Pulmonary artery endothelial cell (primary cell): ENCODE data around the gene OPCML. TPM values are rescaled to one million over a fixed set of nuclear protein-coding genes. Genes with fewer than 3 reads are reported as not detected.

Experiments
- DNase-seq: peaks from one replicate; pipeline ENCODE4 v3.0.0-alpha.2; 2011; ENCODE audit warnings: low read depth, low spot score
- total RNA-seq: library from RNA; depleted of rRNA; stranded (reverse); fragments of >200 nt; gene quantifications from 2 replicates; pipeline ENCODE4 v1.2.3, GENCODE V29; 2014

OPCML gene
- total RNA-seq, 1 donor from 2014 or later, result not detected

- no peak for DNase-seq
These were observed 28.5 kb downstream of the OPCML start for GRCh38 chr11:133503776-133504175.

- DNase-seq, result no peak
These were observed 29.1 kb downstream of the OPCML start for GRCh38 chr11:133503236-133503635.

- DNase-seq, result no peak
These were observed 30.4 kb downstream of the OPCML start for GRCh38 chr11:133501643-133502539.

DNA sequence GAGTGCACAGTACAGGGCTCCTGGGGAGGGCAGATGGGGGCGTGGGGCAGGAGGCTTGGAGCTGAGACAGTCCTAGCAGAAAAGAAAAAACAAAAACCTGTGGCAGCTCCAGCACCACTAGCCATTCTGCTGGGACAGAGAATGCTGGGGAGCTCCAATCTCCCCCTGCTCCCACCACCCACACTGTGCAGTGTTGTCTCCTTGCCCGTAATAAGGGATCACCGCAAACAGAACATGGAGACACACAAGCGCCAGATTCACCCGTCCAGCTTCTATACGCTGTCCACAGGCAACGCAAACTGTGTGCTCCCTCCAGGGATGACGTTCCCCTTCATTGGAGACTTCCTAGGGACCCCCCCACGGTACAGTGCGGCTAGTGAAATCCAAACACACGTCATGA is 31.4 kb downstream of the OPCML start:
- DNase-seq, result no peak

DNA sequence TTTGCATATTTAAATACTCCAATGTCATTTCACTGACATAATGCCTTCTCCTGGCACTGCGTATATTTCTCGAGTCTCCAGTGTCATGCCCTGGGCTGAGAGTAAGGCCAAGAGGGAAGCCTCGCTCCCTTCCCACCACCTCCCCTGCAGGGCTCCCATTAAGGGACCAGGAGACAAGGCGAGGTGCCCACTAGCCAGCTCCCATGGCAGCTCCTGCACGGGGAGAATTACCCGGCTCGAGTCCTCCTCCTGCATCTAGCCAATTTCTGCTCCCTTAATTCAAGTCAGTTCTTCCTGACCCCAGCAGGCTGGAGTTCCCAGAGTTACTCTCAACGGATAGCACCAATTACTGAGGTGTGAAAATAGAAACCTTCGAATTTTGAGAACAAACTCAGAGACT is 31.9 kb downstream of the OPCML start:
- DNase-seq, result no peak

GRCh38 chr11:133498969-133499368 is 33.3 kb downstream of the OPCML start:
- DNase-seq, result no peak

DNA sequence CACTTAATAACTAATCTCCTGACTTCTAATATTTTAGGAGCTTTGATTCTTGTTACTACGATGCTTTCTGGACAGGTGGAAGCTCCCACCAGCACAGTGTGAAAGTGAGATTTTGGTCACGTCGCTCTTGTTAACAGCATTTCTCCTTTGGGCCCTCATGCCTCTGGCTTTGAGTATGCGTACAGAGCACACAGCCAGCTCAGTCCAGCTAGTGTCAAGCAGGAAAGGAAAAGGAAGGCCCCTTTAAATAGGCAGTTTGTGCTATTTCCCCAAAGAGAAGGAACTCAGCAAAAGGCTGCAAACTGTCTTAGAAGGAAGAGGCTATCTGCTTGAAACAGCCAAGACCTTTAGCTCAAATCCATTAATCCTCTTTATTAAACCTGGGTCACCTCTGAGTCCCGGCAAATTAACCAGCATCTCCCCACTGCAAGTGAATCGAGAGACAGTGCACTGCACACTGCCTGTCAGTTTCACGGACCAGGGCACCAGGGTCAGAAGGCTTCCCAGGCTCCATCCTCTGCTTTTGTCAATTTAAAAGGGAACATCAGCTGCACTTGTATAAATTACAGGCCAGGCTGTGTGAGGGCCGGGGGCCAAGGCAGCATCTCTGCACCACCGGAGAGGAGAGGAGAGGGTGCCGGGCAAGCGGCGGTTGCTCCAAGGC is 34.7 kb downstream of the OPCML start:
- no peak for DNase-seq

- DNase-seq, result no peak
These were observed 39.4 kb downstream of the OPCML start for GRCh38 chr11:133492895-133493294.

GRCh38 chr11:133491680-133492383 is 40.5 kb downstream of the OPCML start:
- no peak for DNase-seq

DNA sequence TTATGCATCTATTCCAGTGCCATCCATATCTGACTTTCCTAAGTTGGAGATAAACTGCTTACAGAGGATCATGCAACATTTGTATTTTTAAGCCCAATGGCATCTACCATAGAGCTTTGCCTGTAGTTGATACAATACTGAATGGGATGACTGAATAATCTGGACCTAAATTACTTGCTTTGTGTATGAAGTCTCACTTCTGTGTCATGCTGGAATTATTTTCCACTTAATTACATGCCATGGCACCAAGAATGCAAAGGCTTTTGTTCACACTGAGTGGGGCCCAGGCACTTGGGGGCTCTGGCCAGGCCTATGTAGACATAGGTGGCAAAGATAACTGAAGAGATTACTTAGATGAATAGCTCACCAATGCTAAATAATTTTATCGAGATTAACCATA is 51.6 kb downstream of the OPCML start:
- DNase-seq, result no peak

GRCh38 chr11:133479209-133479608 is 53.1 kb downstream of the OPCML start:
- no peak for DNase-seq

GRCh38 chr11:133477251-133477625 is 55.1 kb downstream of the OPCML start:
- no peak for DNase-seq

DNA sequence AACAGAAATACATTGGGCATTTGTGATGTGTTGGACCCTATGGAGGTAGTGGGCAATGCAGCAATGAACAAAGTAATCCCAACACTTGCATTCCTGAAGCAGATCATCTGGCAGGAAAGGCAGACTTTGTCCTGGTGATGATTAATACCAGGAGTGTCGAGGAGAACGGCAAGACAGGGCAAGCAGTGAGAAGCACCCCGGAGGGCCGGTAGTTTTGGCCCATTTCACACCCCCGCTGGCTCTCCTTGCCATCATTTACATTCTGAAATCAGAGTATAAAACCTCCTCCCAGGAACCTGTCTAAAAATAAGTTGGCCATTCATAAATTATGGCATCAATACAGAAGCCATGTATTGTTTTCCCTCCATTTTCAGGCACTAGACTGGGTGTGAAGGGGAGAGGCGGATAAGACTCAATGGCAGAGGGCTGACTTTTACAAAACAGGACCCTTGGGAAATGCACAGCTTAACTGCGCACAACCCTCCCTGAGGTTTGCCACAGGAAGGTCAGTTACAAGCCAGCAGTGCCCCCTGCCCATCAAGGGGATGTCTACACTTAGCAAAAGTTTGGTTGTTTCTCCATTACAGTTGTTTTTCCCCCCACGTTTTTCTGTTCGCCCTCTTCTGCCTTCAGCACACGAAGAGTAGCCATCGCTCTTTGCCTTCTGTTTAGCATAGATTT is 55.6 kb downstream of the OPCML start:
- DNase-seq, result no peak

GRCh38 chr11:133474461-133474860 is 57.8 kb downstream of the OPCML start:
- DNase-seq, result no peak

- no peak for DNase-seq
These were observed 64.6 kb downstream of the OPCML start for GRCh38 chr11:133467686-133468085.

DNA sequence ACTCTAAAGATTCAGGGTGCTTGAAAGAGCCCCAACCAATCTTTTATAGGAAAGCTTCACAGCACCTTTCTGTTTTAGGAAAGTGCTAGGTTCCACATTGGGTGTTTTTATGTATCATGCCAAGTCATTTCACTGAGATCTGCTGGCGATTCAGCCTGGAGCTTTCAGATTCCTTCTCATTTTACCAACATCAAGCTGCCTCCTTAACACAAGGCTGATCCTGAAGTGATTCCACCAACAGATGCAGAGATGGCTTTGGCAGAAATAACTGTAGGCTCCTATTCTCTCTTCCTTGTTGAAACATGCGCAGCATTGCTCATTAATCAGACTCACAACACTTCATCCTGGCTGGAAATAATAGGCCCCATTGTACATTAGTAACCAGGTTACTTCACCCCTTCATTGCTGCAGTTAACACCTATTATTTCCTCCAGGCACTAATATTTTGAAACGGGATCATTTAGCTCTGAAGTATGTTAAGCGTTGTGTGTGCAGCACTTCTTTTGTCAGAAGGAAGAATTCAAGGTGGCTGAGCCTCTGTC is 89.0 kb downstream of the OPCML start:
- no peak for DNase-seq

DNA sequence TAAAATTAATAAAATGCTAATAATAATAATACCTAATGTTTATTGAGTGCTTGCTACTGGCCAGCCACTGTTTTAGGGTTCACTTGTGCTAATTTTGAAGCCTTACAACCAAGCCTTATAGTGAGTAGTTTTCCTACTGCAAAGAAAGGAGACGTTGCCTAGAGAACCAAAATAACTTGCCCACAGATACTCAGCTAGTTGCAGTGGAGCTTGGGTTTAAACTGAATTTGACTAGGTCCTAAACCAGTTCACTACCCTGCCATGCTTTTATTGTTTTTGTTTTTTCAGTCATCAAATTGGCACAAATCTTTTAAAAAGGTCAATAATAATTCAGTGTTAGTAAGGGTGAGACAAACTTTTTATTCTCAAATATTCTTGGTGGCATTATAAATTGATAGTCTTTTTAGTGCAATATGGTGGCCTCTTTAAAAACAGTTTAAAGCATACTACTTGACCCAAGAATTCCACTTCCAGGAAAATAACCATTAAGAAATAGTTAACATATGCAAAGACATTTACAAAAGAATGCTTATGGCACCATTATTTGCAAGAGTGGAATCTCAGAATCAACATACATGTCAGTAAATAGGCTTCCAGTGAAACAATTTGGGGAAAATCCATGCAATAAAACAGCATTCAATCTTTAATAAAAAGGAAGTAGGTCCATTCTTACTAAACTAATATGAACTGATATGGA is 90.2 kb downstream of the OPCML start:
- DNase-seq, result no peak

GRCh38 chr11:133425992-133426391 is 106.3 kb downstream of the OPCML start:
- DNase-seq, result no peak

DNA sequence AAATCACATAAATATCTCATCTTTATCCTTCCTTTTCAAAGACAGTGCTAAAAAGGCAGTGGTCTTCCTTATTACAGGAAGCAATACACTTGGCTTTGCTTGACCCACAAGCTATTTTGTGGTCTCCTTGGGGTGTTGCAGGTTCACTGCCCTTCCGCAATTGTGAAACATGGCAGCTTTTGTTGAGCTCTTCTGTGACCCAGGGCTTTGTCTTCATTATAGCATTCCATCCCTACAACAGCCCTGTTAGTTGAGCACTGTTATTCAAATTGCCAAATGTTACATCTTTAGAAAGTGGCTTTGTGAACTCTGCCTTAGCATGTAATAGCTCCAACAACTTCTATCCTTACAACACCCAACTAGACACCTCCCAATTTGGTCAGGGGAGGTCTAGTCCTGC is 107.1 kb downstream of the OPCML start:
- no peak for DNase-seq

DNA sequence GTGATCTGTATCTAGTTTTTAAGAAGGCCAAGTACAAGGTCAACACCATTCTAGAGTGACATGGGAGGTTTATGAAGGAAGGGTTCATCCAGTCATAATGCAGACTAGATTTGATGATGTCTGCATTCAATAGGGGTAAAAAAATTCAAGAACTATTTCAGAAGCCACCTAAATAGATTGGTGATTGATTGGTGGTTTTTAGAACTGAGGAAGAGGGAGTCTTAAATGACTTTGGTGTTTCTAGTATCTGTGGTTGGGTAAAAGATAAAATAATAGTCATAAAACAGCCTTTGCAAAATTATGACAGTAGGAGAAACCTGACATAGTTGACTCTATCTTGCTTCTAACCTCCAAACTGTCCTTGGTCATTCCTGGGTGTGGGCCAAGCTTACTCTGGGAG is 114.1 kb downstream of the OPCML start:
- DNase-seq, result no peak

DNA sequence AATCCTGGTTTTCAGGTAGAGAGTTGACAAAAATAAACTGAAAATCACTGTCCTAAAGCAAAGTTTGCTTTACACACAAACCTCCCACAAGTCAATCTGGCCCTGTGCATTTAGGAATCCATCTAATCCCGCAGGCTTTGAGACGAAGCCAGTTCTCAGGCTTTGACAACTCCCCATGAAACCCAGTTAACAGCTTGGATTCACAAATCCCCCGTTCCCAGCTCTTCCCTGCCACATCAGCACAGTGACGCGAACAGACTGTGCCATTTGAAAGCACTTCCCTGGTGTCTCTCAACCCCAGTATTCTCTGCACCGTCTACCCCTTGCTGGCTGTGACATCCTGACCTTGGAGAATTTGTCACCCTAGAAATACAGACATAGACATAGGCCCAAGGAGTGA is 117.8 kb downstream of the OPCML start:
- no peak for DNase-seq
